Smooth muscle cell (in vitro differentiated cells): ENCODE data around the gene HIPK4. TPM values are rescaled to one million over a fixed set of nuclear protein-coding genes. Genes with fewer than 3 reads are reported as not detected.
A peak's percentile ranks its signal among the peaks of the same experiment; 100 is the strongest.

Experiments used
- DNase-seq: peaks from one replicate; lab custom pipeline; 2025; ENCODE audit not compliant: unreplicated experiment; lab: John Stamatoyannopoulos, UW
- H2AFZ ChIP-seq: fragments of 200-600 bp; sonication (generic); 2 replicates; pipeline ENCODE4 v1.6.0; 2016; ENCODE audit warnings: antibody characterized with exemption, low read depth, mild to moderate bottlenecking
- H3F3A ChIP-seq: fragments of 200-600 bp; sonication (generic); 2 replicates; pipeline ENCODE4 v1.6.0; 2017; ENCODE audit warnings: antibody characterized with exemption, low read depth
- H3K27ac ChIP-seq: fragments of 200-600 bp; sonication (generic); 2 replicates; pipeline ENCODE4 v1.5.1; 2016; ENCODE audit warnings: low read depth, mild to moderate bottlenecking
- H3K27me3 ChIP-seq: fragments of 200-600 bp; sonication (generic); 2 replicates; pipeline ENCODE4 v1.6.1; 2016; ENCODE audit warnings: low read depth, mild to moderate bottlenecking
- H3K36me3 ChIP-seq: fragments of 200-600 bp; sonication (generic); 2 replicates; pipeline ENCODE4 v1.5.1; 2016; ENCODE audit warnings: low read depth
- H3K4me1 ChIP-seq: fragments of 200-600 bp; sonication (generic); 2 replicates; pipeline ENCODE4 v1.5.1; 2016; ENCODE audit warnings: low read depth
- H3K4me2 ChIP-seq: fragments of 200-600 bp; sonication (generic); 2 replicates; pipeline ENCODE4 v1.6.0; 2016; ENCODE audit warnings: mild to moderate bottlenecking
- H3K4me3 ChIP-seq: fragments of 200-600 bp; sonication (generic); 2 replicates; pipeline ENCODE4 v1.5.1; 2016; ENCODE audit warnings: mild to moderate bottlenecking
- H3K79me2 ChIP-seq: fragments of 200-600 bp; sonication (generic); 2 replicates; pipeline ENCODE4 v1.6.0; 2016; ENCODE audit warnings: low read depth, mild to moderate bottlenecking
- H3K9ac ChIP-seq: fragments of 200-600 bp; sonication (generic); 2 replicates; pipeline ENCODE4 v1.6.0; 2016; ENCODE audit warnings: low read depth
- H3K9me3 ChIP-seq: fragments of 200-600 bp; sonication (generic); replicated peaks from 2 replicates; pipeline ENCODE4 v1.5.1; 2016; ENCODE audit warnings: low read depth
- H4K20me1 ChIP-seq: fragments of 200-600 bp; sonication (generic); 2 replicates; pipeline ENCODE4 v1.6.0; 2016; ENCODE audit warnings: low read depth
- CTCF ChIP-seq: fragments of 200-600 bp; sonication (generic); IDR thresholded peaks from 2 replicates; pipeline ENCODE4 v1.5.1; 2017; ENCODE audit warnings: borderline replicate concordance, mild to moderate bottlenecking, antibody characterized with exemption; ENCODE audit not compliant: insufficient read depth, poor library complexity, severe bottlenecking
- WGBS: methylation state at CpG from one replicate; pipeline ENCODE4 v1.1.7; 2016; ENCODE audit warnings: low lambda C conversion rate; 5-methylcytosine and 5-hydroxymethylcytosine counted together
- polyA plus RNA-seq: library from polyadenylated mRNA; unstranded; fragments of >200 nt; fragmentation: Nextera tagmentation; extraction: Ambion mirVana; gene quantifications from 2 replicates; pipeline ENCODE4 v1.2.1, GENCODE V29; 2016
- total RNA-seq: library from RNA; depleted of rRNA; stranded (reverse); fragments of >200 nt; gene quantifications from 2 replicates; pipeline ENCODE4 v1.2.3, GENCODE V29; 2014

The HIPK4 gene
- total and polyA plus RNA-seq, 2 experiments from 2014 or later = 0.32 TPM; not detected in 1

- no peaks in the 10 kb centered on the region for H3K4me1 ChIP-seq
- no peak overlapping the region for H3K4me2 ChIP-seq
- no peaks in the 10 kb centered on the region for H3F3A ChIP-seq
- H3K9ac ChIP-seq = no peak overlapping the region
- no peaks in the 10 kb centered on the region for H3K9me3 ChIP-seq
- H4K20me1 ChIP-seq = no peaks in the 10 kb centered on the region
- H3K36me3 ChIP-seq = no peaks in the 10 kb centered on the region
- H3K27me3 ChIP-seq = no peaks in the 10 kb centered on the region
- no peak overlapping the region for H3K27ac ChIP-seq
- no peak for DNase-seq
- 91% methylated on average over 22 of the region's 22 CpGs for WGBS
- H2AFZ ChIP-seq = no peak overlapping the region
- no peaks in the 10 kb centered on the region for H3K79me2 ChIP-seq
- TF ChIP-seq CTCF = no peak
- H3K4me3 ChIP-seq = no peak overlapping the region
Measured at GRCh38 chr19:40407714-40408597, 18.0 kb upstream of the HIPK4 start.

DNA sequence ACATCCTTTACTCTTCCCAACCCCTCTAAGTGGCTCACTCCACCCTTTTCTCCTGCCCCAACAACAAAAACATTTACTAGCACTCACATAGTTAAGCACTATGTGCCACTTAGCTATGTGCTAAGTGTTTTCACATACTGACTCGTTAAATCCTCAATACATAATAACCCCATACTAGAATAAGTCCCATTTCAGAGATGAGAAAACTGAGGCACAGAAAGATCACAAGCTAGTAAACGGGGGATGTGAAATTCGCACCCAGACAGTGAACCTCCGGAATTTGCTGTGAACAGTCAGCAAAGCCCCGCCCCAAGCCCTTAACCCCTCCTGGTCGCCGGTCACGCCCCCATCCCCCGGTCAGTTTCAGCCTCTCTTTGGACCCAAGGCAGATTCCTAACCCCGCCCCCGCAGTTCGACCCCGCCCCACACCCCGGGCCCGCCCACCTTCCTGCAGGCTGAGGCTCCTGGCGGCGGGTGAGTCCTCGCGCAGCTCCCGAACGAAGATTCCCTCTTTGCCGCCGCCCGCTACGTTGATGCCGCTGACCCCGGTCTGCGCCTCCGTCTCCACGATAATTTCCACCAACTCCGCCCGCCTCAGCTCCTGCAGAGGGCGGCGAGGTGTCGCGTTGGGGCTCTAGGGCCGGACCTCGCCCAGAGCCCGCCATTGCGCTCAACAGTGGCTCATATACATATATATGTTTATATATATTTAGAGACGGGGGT lies 13.4 kb upstream of the HIPK4 start:
- Histone ChIP-seq H3K4me1 (no peaks in the 10 kb centered on the region), H2AFZ (peak overlapping the region; percentile 50), H3K9ac (peak overlapping the region; percentile 20), H3K36me3 (no peaks in the 10 kb centered on the region), H3K4me3 (peak overlapping the region; percentile 62), H3K79me2 (no peaks in the 10 kb centered on the region), H3K9me3 (no peaks in the 10 kb centered on the region), H3F3A (no peaks in the 10 kb centered on the region), H3K4me2 (peak overlapping the region; percentile 83), H3K27ac (peak overlapping the region; percentile 41), H3K27me3 (no peaks in the 10 kb centered on the region), H4K20me1 (no peaks in the 10 kb centered on the region)
- TF ChIP-seq CTCF = no peak
- DNase-seq = peak; percentile 79
- WGBS = 3% methylated on average over 39 of the region's 41 CpGs

DNA sequence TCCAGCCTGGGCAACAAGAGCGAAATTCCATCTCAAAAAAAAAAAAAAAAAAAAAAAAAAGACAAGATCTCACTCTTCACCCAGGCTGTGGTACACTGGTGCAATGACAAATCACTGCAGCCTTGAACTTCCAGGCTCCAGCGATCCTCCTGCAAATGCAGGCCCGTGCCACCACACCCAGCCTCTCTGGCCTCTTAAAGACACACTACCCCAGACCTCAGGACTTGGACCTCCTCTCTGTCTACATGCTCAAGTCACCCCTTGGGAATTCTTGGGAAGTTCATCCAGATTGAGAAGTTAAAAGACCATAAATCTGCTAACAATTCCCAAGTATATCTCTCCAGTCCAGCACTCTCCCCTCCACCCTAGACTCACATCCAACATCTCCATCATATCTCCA lies 10.6 kb upstream of the HIPK4 start:
- no peaks in the 10 kb centered on the region for H3K79me2 ChIP-seq
- DNase-seq = no peak
- no peak overlapping the region for H3K4me2 ChIP-seq
- H3F3A ChIP-seq = no peaks in the 10 kb centered on the region
- H3K4me1 ChIP-seq = no peaks in the 10 kb centered on the region
- H3K9me3 ChIP-seq = no peaks in the 10 kb centered on the region
- no peak overlapping the region for H3K9ac ChIP-seq
- 38% methylated on average over 2 of the region's 3 CpGs for WGBS
- no peak overlapping the region for H3K27ac ChIP-seq
- no peak overlapping the region for H3K4me3 ChIP-seq
- H2AFZ ChIP-seq = no peak overlapping the region
- TF ChIP-seq CTCF = no peak
- H4K20me1 ChIP-seq = no peaks in the 10 kb centered on the region
- no peaks in the 10 kb centered on the region for H3K27me3 ChIP-seq
- H3K36me3 ChIP-seq = no peaks in the 10 kb centered on the region
